Right lobe of liver (tissue), 4 donors: ENCODE data around the gene SEC14L1.

Experiments
- CTCF ChIP-seq, 4 donors: fragments of 200-600 bp in 3 of 4; fragments of 450-650 bp in 1 of 4; IDR thresholded peaks; one replicate each; pipeline versions ENCODE4 v1.5.1 to v1.8.0; 2016 to 2022; ENCODE audit warnings: antibody characterized with exemption in 4 of 4, mild to moderate bottlenecking in 2 of 4
- POLR2A ChIP-seq: fragments of 450-650 bp; IDR thresholded peaks from one replicate; pipeline ENCODE4 v1.6.1; 2017; ENCODE audit warnings: antibody characterized with exemption, mild to moderate bottlenecking
- donor health status: DM: no; HTN: no; CAD: no.
- donor health status: DM: no; HTN: no; CAD: no.
- donor health status: DM: no; HTN: yes; CAD: no.

GRCh38 chr17:77228816-77229215 is 88.0 kb downstream of the SEC14L1 start:
- TF ChIP-seq POLR2A (no peak), CTCF (IDR thresholded peaks at IDR 0.05) (no peak)
